K562 (cell line): ENCODE measurements around the gene COL6A1.

Source experiments
- CTCF ChIP-seq, 3 experiments: IDR thresholded peaks in 2 of 3; conservative IDR thresholded peaks in 1 of 3; 2 replicates each; pipeline ENCODE4 v1.5.1; 2011 to 2012; ENCODE audit warnings: low read length in 3 of 3, mild to moderate bottlenecking in 3 of 3, control low read depth in 2 of 3, improper control_type of control experiment in 1 of 3, inconsistent platforms in 1 of 3, low read depth in 1 of 3, mixed read lengths in 1 of 3, moderate library complexity in 1 of 3; ENCODE audit not compliant: insufficient read depth in 2 of 3
- EGR1 ChIP-seq: fragments of 450-650 bp; conservative IDR thresholded peaks from 2 replicates; pipeline ENCODE4 v1.6.1; 2017; ENCODE audit warnings: mild to moderate bottlenecking
- EZH2 ChIP-seq: IDR thresholded peaks from 2 replicates; pipeline ENCODE4 v1.6.1; 2012; ENCODE audit warnings: low read depth, mild to moderate bottlenecking, inconsistent platforms, low read length, borderline replicate concordance
- FOXK1 ChIP-seq: sonication (generic); formaldehyde crosslinking; IDR thresholded peaks from 2 replicates; pipeline ENCODE4 v1.8.0; 2022; ENCODE audit warnings: missing genetic modification reagents, mild to moderate bottlenecking, borderline replicate concordance
- MAFK ChIP-seq: IDR thresholded peaks from 2 replicates; pipeline ENCODE4 v1.6.1; 2011; ENCODE audit warnings: low read length, improper control_type of control experiment
- NFIC ChIP-seq: fragments of 450-650 bp; IDR thresholded peaks from 2 replicates; pipeline ENCODE4 v1.6.1; 2017; ENCODE audit warnings: mild to moderate bottlenecking, inconsistent platforms
- NR1H2 ChIP-seq: sonication (generic); formaldehyde crosslinking; IDR thresholded peaks from 2 replicates; pipeline ENCODE4 v1.4.0; 2020; ENCODE audit warnings: mild to moderate bottlenecking, missing genetic modification reagents
- POLR2A ChIP-seq: fragments of 450-650 bp; conservative IDR thresholded peaks from 2 replicates; pipeline ENCODE4 v1.6.1; 2016
- PRDM10 ChIP-seq: fragments of 450-650 bp; IDR thresholded peaks from 2 replicates; pipeline ENCODE4 v1.6.1; 2018; ENCODE audit not compliant: partially characterized antibody
- SIN3A ChIP-seq, 2 experiments: fragments of 150-350 bp in 1 of 2; IDR thresholded peaks; 2 replicates each; pipeline ENCODE4 v1.6.1; 2011 to 2016; ENCODE audit warnings: borderline replicate concordance in 2 of 2, low read depth in 2 of 2, low read length in 2 of 2, mild to moderate bottlenecking in 2 of 2, moderate library complexity in 2 of 2; ENCODE audit not compliant: control insufficient read depth in 1 of 2
- STAT5B ChIP-seq: fragments of 250-450 bp; sonication (Bioruptor Pico); IDR thresholded peaks from 2 replicates; pipeline ENCODE4 v1.8.0; 2021; ENCODE audit warnings: mild to moderate bottlenecking, inconsistent platforms
- THRAP3 ChIP-seq: fragments of 450-650 bp; IDR thresholded peaks from 2 replicates; pipeline ENCODE4 v1.6.1; 2016; ENCODE audit warnings: mild to moderate bottlenecking, inconsistent platforms, borderline replicate concordance
- ZMIZ1 ChIP-seq, 2 experiments: fragments of 150-350 bp in 1 of 2; IDR thresholded peaks; 2 replicates each; pipeline ENCODE4 v1.6.1; 2012 to 2016; ENCODE audit warnings: low read depth in 2 of 2, low read length in 2 of 2, mild to moderate bottlenecking in 1 of 2, moderate library complexity in 1 of 2
- TF ChIP-seq, protein P1 (sequence below): fragments of 200-800 bp; sonication (Bioruptor generic); IDR thresholded peaks from 2 replicates; pipeline ENCODE4 v1.6.1; 2017; ENCODE audit warnings: missing genetic modification characterization, missing compliant biosample characterization

GRCh38 chr21:45991606-45992300 is 10.2 kb downstream of the COL6A1 start:
- TF ChIP-seq ZMIZ1 (IDR thresholded peaks at IDR 0.05; ENCODE audit: low read depth in 2 of 2, low read length in 2 of 2) = no peak
- TF ChIP-seq EZH2 = no peak
- TF ChIP-seq FOXK1 = no peak
- no peak for TF ChIP-seq POLR2A
- TF ChIP-seq NFIC = no peak
- no peak for TF ChIP-seq CTCF (IDR thresholded peaks at IDR 0.05 in 2 of 3, conservative IDR thresholded peaks at IDR 0.05 in 1 of 3; ENCODE audit: insufficient read depth in 2 of 3, low read depth in 1 of 3, low read length in 3 of 3)
- TF ChIP-seq NR1H2 (CRISPR knock-in tag) = no peak
- TF ChIP-seq PRDM10 = no peak
- no peak for TF ChIP-seq MAFK
- TF ChIP-seq EGR1 = no peak
- TF ChIP-seq THRAP3 = no peak
- no peak for TF ChIP-seq SIN3A (IDR thresholded peaks at IDR 0.05; ENCODE audit: borderline replicate concordance in 2 of 2, control insufficient read depth in 1 of 2, low read depth in 2 of 2, low read length in 2 of 2)
- TF ChIP-seq, protein P1, sequence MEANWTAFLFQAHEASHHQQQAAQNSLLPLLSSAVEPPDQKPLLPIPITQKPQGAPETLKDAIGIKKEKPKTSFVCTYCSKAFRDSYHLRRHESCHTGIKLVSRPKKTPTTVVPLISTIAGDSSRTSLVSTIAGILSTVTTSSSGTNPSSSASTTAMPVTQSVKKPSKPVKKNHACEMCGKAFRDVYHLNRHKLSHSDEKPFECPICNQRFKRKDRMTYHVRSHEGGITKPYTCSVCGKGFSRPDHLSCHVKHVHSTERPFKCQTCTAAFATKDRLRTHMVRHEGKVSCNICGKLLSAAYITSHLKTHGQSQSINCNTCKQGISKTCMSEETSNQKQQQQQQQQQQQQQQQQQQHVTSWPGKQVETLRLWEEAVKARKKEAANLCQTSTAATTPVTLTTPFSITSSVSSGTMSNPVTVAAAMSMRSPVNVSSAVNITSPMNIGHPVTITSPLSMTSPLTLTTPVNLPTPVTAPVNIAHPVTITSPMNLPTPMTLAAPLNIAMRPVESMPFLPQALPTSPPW = no peak
- no peak for TF ChIP-seq STAT5B
